Smooth muscle cell (in vitro differentiated cells): ENCODE measurements around the gene CYTH4. TPM values are rescaled to one million over a fixed set of nuclear protein-coding genes. Genes with fewer than 3 reads are reported as not detected.

ENCODE experiments used
- DNase-seq: peaks from one replicate; lab custom pipeline; 2025; ENCODE audit not compliant: unreplicated experiment; lab: John Stamatoyannopoulos, UW
- H2AFZ ChIP-seq: fragments of 200-600 bp; sonication (generic); 2 replicates; pipeline ENCODE4 v1.6.0; 2016; ENCODE audit warnings: antibody characterized with exemption, low read depth, mild to moderate bottlenecking
- H3F3A ChIP-seq: fragments of 200-600 bp; sonication (generic); 2 replicates; pipeline ENCODE4 v1.6.0; 2017; ENCODE audit warnings: antibody characterized with exemption, low read depth
- H3K27ac ChIP-seq: fragments of 200-600 bp; sonication (generic); 2 replicates; pipeline ENCODE4 v1.5.1; 2016; ENCODE audit warnings: low read depth, mild to moderate bottlenecking
- H3K27me3 ChIP-seq: fragments of 200-600 bp; sonication (generic); 2 replicates; pipeline ENCODE4 v1.6.1; 2016; ENCODE audit warnings: low read depth, mild to moderate bottlenecking
- H3K36me3 ChIP-seq: fragments of 200-600 bp; sonication (generic); 2 replicates; pipeline ENCODE4 v1.5.1; 2016; ENCODE audit warnings: low read depth
- H3K4me1 ChIP-seq: fragments of 200-600 bp; sonication (generic); 2 replicates; pipeline ENCODE4 v1.5.1; 2016; ENCODE audit warnings: low read depth
- H3K4me2 ChIP-seq: fragments of 200-600 bp; sonication (generic); 2 replicates; pipeline ENCODE4 v1.6.0; 2016; ENCODE audit warnings: mild to moderate bottlenecking
- H3K4me3 ChIP-seq: fragments of 200-600 bp; sonication (generic); 2 replicates; pipeline ENCODE4 v1.5.1; 2016; ENCODE audit warnings: mild to moderate bottlenecking
- H3K79me2 ChIP-seq: fragments of 200-600 bp; sonication (generic); 2 replicates; pipeline ENCODE4 v1.6.0; 2016; ENCODE audit warnings: low read depth, mild to moderate bottlenecking
- H3K9ac ChIP-seq: fragments of 200-600 bp; sonication (generic); 2 replicates; pipeline ENCODE4 v1.6.0; 2016; ENCODE audit warnings: low read depth
- H3K9me3 ChIP-seq: fragments of 200-600 bp; sonication (generic); replicated peaks from 2 replicates; pipeline ENCODE4 v1.5.1; 2016; ENCODE audit warnings: low read depth
- H4K20me1 ChIP-seq: fragments of 200-600 bp; sonication (generic); 2 replicates; pipeline ENCODE4 v1.6.0; 2016; ENCODE audit warnings: low read depth
- CTCF ChIP-seq: fragments of 200-600 bp; sonication (generic); IDR thresholded peaks from 2 replicates; pipeline ENCODE4 v1.5.1; 2017; ENCODE audit warnings: borderline replicate concordance, mild to moderate bottlenecking, antibody characterized with exemption; ENCODE audit not compliant: insufficient read depth, poor library complexity, severe bottlenecking
- WGBS: methylation state at CpG from one replicate; pipeline ENCODE4 v1.1.7; 2016; ENCODE audit warnings: low lambda C conversion rate; 5-methylcytosine and 5-hydroxymethylcytosine counted together
- polyA plus RNA-seq: library from polyadenylated mRNA; unstranded; fragments of >200 nt; fragmentation: Nextera tagmentation; extraction: Ambion mirVana; gene quantifications from 2 replicates; pipeline ENCODE4 v1.2.1, GENCODE V29; 2016
- total RNA-seq: library from RNA; depleted of rRNA; stranded (reverse); fragments of >200 nt; gene quantifications from 2 replicates; pipeline ENCODE4 v1.2.3, GENCODE V29; 2014

CYTH4 gene
- total and polyA plus RNA-seq, 2 experiments from 2014 or later: not detected

DNA sequence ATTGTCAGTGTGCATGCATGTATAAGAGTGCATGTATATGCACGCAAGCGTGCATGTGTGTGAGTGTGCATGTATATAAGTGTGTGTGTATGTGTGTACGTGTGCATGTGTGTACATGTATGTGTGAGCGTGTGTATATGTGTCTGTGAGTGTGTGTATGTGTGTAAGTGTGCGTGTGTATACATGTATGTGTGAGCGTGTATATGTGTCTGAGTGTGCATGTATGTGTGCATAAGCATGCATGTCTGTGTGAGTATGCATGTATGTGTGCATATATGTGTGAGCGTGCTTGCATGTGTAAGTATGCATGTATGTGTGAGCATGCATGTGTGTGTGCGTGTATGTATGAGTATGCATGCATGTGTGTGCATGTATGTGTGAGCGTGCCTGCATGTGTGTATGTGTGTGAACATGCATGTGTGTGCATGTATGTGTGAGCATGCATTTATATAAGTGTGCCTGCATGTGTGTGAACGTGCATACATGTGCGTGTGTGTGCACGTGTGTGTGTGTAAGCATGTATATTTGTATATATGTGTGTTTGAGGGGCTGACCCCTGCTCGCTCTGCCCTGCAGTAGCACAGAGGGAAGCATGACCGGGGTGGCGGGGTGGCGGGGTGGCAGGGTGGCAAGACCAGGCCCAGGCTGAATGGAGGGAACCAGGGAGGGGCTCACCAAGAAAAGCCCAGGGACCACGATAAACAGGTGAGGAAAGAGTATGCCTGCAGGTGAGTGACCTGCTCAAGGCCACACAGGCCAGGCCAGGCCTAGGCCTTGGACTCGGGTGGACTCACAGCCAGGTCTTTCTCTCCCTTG lies 26.3 kb downstream of the CYTH4 start:
- H3K9ac ChIP-seq: no peak overlapping the region
- peaks cover 22% of the 10 kb centered on the region for H3F3A ChIP-seq
- H3K4me3 ChIP-seq: no peak overlapping the region
- H3K27me3 ChIP-seq: no peaks in the 10 kb centered on the region
- 95% methylated on average over 18 of the region's 18 CpGs for WGBS
- H3K4me2 ChIP-seq: peak overlapping the region; percentile 8
- H3K79me2 ChIP-seq: no peaks in the 10 kb centered on the region
- H3K36me3 ChIP-seq: no peaks in the 10 kb centered on the region
- no peak for TF ChIP-seq CTCF
- DNase-seq: no peak
- no peak overlapping the region for H2AFZ ChIP-seq
- H3K9me3 ChIP-seq: no peaks in the 10 kb centered on the region
- H3K4me1 ChIP-seq: peaks cover 19% of the 10 kb centered on the region
- H3K27ac ChIP-seq: peak overlapping the region; percentile 92
- H4K20me1 ChIP-seq: no peaks in the 10 kb centered on the region

- H3K9ac ChIP-seq: no peak overlapping the region
- H3K4me1 ChIP-seq: peaks cover 13% of the 10 kb centered on the region
- H3K27me3 ChIP-seq: no peaks in the 10 kb centered on the region
- 83% methylated on average over 26 of the region's 26 CpGs for WGBS
- peak overlapping the region; percentile 25 for H3K4me2 ChIP-seq
- peaks cover 22% of the 10 kb centered on the region for H3F3A ChIP-seq
- no peak overlapping the region for H2AFZ ChIP-seq
- H3K36me3 ChIP-seq: no peaks in the 10 kb centered on the region
- no peak overlapping the region for H3K4me3 ChIP-seq
- H3K79me2 ChIP-seq: no peaks in the 10 kb centered on the region
- no peak for DNase-seq
- no peaks in the 10 kb centered on the region for H4K20me1 ChIP-seq
- H3K9me3 ChIP-seq: no peaks in the 10 kb centered on the region
- H3K27ac ChIP-seq: no peak overlapping the region
- no peak for TF ChIP-seq CTCF
Measured at GRCh38 chr22:37309211-37310074, 27.1 kb downstream of the CYTH4 start.

DNA sequence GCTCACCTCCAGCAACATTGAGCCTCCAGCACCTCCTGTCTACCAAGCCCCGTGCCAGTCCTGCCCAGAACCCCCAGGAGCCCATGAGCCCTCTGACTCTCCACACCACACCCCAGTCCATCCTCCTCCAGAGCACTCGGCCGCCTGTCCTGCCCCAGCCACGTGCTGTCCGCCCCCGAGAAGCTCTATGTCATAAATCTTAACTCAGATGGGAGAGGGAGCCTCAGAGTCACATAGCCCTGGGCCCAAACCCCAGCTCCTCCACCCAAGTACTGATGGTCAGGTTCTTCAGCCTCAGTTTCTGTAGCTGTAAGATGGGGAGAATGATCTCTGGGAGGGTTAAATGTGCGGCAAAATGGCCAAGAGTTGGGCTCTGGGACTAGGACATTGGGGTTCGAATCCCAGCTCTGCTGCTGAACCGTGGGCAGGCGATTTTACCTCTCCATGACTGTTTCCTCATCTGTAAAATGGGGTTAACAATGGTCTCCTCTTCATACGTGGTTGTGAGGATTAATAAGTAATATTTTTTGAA lies 27.8 kb downstream of the CYTH4 start:
- no peaks in the 10 kb centered on the region for H3K9me3 ChIP-seq
- H3K79me2 ChIP-seq: no peaks in the 10 kb centered on the region
- H3K4me1 ChIP-seq: peaks cover 6% of the 10 kb centered on the region
- no peak overlapping the region for H3K9ac ChIP-seq
- H3K27me3 ChIP-seq: no peaks in the 10 kb centered on the region
- TF ChIP-seq CTCF: no peak
- H3F3A ChIP-seq: peaks cover 22% of the 10 kb centered on the region
- H3K27ac ChIP-seq: no peak overlapping the region
- H4K20me1 ChIP-seq: no peaks in the 10 kb centered on the region
- DNase-seq: no peak
- no peak overlapping the region for H3K4me3 ChIP-seq
- no peaks in the 10 kb centered on the region for H3K36me3 ChIP-seq
- H3K4me2 ChIP-seq: peak overlapping the region; percentile 25
- H2AFZ ChIP-seq: no peak overlapping the region
- 62% methylated on average over 11 of the region's 11 CpGs for WGBS
